Fibroblast of pulmonary artery (primary cell): ENCODE data around the gene ZNF544.

ENCODE experiments used
- DNase-seq: peaks from one replicate; pipeline ENCODE4 v3.0.0-alpha.2; 2010; ENCODE audit warnings: low read depth
- H3K4me3 ChIP-seq: replicated peaks from 2 replicates; pipeline ENCODE4 v1.5.1; 2011; ENCODE audit warnings: low read depth, mild to moderate bottlenecking, control low read depth, low read length, moderate library complexity
- CTCF ChIP-seq: IDR thresholded peaks from 2 replicates; pipeline ENCODE4 v1.5.1; 2011; ENCODE audit warnings: mild to moderate bottlenecking, control low read depth, low read length, inconsistent platforms; ENCODE audit errors: missing control alignments

The ZNF544 gene

GRCh38 chr19:58203814-58204475 is 24.8 kb upstream of the ZNF544 start:
- no peak overlapping the region for H3K4me3 ChIP-seq
- TF ChIP-seq CTCF = no peak
- no peak for DNase-seq

- DNase-seq = no peak
- no peak overlapping the region for H3K4me3 ChIP-seq
- no peak for TF ChIP-seq CTCF
These were observed 24.1 kb upstream of the ZNF544 start for GRCh38 chr19:58204566-58204965.

- no peak for TF ChIP-seq CTCF
- DNase-seq = no peak
- no peak overlapping the region for H3K4me3 ChIP-seq
These were observed 19.1 kb upstream of the ZNF544 start for GRCh38 chr19:58209577-58209976.

GRCh38 chr19:58212336-58213074 is 16.2 kb upstream of the ZNF544 start:
- TF ChIP-seq CTCF = no peak
- no peak overlapping the region for H3K4me3 ChIP-seq
- DNase-seq = no peak

GRCh38 chr19:58213075-58213369 is 15.7 kb upstream of the ZNF544 start:
- DNase-seq = no peak
- H3K4me3 ChIP-seq = no peak overlapping the region
- no peak for TF ChIP-seq CTCF

- DNase-seq = no peak
- TF ChIP-seq CTCF = no peak
- no peak overlapping the region for H3K4me3 ChIP-seq
These were observed 11.6 kb upstream of the ZNF544 start for GRCh38 chr19:58217069-58217481.
